ENCODE data around the gene MROH8.

Gene MROH8

GRCh38 chr20:37193821-37194220 lies 14.5 kb upstream of the MROH8 start:
- Histone ChIP-seq H3K4me2 (ENCODE audit: low read depth, low read length) (no peak overlapping the region), H3F3A (ENCODE audit: insufficient read depth, low read length) (peaks cover 17% of the 10 kb centered on the region), H3K4me3 (ENCODE audit: low read length) (no peak overlapping the region), H3K9me3 (replicated peaks; ENCODE audit: insufficient read depth, low read length) (no peaks in the 10 kb centered on the region), H3K27ac (ENCODE audit: low read length) (no peak overlapping the region), H4K20me1 (ENCODE audit: insufficient read depth, low read length) (peaks cover 75% of the 10 kb centered on the region), H2AFZ (ENCODE audit: low read length) (no peak overlapping the region), H3K36me3 (replicated peaks; ENCODE audit: insufficient read depth, low read length) (0 out of 2 replicates have a peak, but pooled peaks cover 7% of the 10 kb centered on the region), H3K4me1 (ENCODE audit: low read length) (peaks cover 25% of the 10 kb centered on the region), H3K9ac (ENCODE audit: low read length) (no peak overlapping the region), H3K27me3 (replicated peaks; ENCODE audit: insufficient read depth, low read length) (no peaks in the 10 kb centered on the region), H3K79me2 (ENCODE audit: low read length) (peaks cover 100% of the 10 kb centered on the region), H3K9me2 (replicated peaks; ENCODE audit: insufficient read depth, low read length) (no peaks in the 10 kb centered on the region)
- no peak for DNase-seq
- TF ChIP-seq EZH2phosphoT487 (IDR thresholded peaks at IDR 0.05; ENCODE audit: low read length), result no peak
- TF ChIP-seq, protein P1, sequence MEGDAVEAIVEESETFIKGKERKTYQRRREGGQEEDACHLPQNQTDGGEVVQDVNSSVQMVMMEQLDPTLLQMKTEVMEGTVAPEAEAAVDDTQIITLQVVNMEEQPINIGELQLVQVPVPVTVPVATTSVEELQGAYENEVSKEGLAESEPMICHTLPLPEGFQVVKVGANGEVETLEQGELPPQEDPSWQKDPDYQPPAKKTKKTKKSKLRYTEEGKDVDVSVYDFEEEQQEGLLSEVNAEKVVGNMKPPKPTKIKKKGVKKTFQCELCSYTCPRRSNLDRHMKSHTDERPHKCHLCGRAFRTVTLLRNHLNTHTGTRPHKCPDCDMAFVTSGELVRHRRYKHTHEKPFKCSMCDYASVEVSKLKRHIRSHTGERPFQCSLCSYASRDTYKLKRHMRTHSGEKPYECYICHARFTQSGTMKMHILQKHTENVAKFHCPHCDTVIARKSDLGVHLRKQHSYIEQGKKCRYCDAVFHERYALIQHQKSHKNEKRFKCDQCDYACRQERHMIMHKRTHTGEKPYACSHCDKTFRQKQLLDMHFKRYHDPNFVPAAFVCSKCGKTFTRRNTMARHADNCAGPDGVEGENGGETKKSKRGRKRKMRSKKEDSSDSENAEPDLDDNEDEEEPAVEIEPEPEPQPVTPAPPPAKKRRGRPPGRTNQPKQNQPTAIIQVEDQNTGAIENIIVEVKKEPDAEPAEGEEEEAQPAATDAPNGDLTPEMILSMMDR (IDR thresholded peaks at IDR 0.05; ENCODE audit: low read length), result no peak
- no peak for TF ChIP-seq EZH2 (optimal IDR thresholded peaks at IDR 0.05; ENCODE audit: low read depth, low read length)

GRCh38 chr20:37193226-37193625 lies 13.9 kb upstream of the MROH8 start:
- no peak overlapping the region for H3K4me3 ChIP-seq (ENCODE audit: low read length)
- no peak overlapping the region for H3K27ac ChIP-seq (ENCODE audit: low read length)
- no peak for DNase-seq
- 0 out of 2 replicates have a peak, but pooled peaks cover 6% of the 10 kb centered on the region for H3K36me3 ChIP-seq (replicated peaks; ENCODE audit: insufficient read depth, low read length)
- H3F3A ChIP-seq (ENCODE audit: insufficient read depth, low read length), result peaks cover 21% of the 10 kb centered on the region
- TF ChIP-seq EZH2phosphoT487 (IDR thresholded peaks at IDR 0.05; ENCODE audit: low read length) (no peak), EZH2 (optimal IDR thresholded peaks at IDR 0.05; ENCODE audit: low read depth, low read length) (no peak)
- TF ChIP-seq, protein P1 (IDR thresholded peaks at IDR 0.05; ENCODE audit: low read length), result no peak
- no peak overlapping the region for H2AFZ ChIP-seq (ENCODE audit: low read length)
- H3K79me2 ChIP-seq (ENCODE audit: low read length), result peaks cover 100% of the 10 kb centered on the region
- H3K4me2 ChIP-seq (ENCODE audit: low read depth, low read length), result no peak overlapping the region
- H3K4me1 ChIP-seq (ENCODE audit: low read length), result peaks cover 26% of the 10 kb centered on the region
- peaks cover 78% of the 10 kb centered on the region for H4K20me1 ChIP-seq (ENCODE audit: insufficient read depth, low read length)
- no peaks in the 10 kb centered on the region for H3K9me2 ChIP-seq (replicated peaks; ENCODE audit: insufficient read depth, low read length)
- no peaks in the 10 kb centered on the region for H3K9me3 ChIP-seq (replicated peaks; ENCODE audit: insufficient read depth, low read length)
- no peaks in the 10 kb centered on the region for H3K27me3 ChIP-seq (replicated peaks; ENCODE audit: insufficient read depth, low read length)
- H3K9ac ChIP-seq (ENCODE audit: low read length), result no peak overlapping the region

- DNase-seq, result peak; percentile 84
- Histone ChIP-seq H3K79me2 (ENCODE audit: low read length) (peaks cover 98% of the 10 kb centered on the region), H4K20me1 (ENCODE audit: insufficient read depth, low read length) (peaks cover 76% of the 10 kb centered on the region), H3K4me3 (ENCODE audit: low read length) (no peak overlapping the region), H3K9me2 (replicated peaks; ENCODE audit: insufficient read depth, low read length) (no peaks in the 10 kb centered on the region), H3K4me2 (ENCODE audit: low read depth, low read length) (no peak overlapping the region), H3F3A (ENCODE audit: insufficient read depth, low read length) (peaks cover 21% of the 10 kb centered on the region), H3K27me3 (replicated peaks; ENCODE audit: insufficient read depth, low read length) (no peaks in the 10 kb centered on the region), H3K9me3 (replicated peaks; ENCODE audit: insufficient read depth, low read length) (no peaks in the 10 kb centered on the region), H3K4me1 (ENCODE audit: low read length) (peaks cover 26% of the 10 kb centered on the region), H3K9ac (ENCODE audit: low read length) (no peak overlapping the region), H3K27ac (ENCODE audit: low read length) (no peak overlapping the region), H3K36me3 (replicated peaks; ENCODE audit: insufficient read depth, low read length) (0 out of 2 replicates have a peak, but pooled peaks cover 4% of the 10 kb centered on the region), H2AFZ (ENCODE audit: low read length) (no peak overlapping the region)
- TF ChIP-seq EZH2 (optimal IDR thresholded peaks at IDR 0.05; ENCODE audit: low read depth, low read length), result no peak
- TF ChIP-seq, protein P1 (IDR thresholded peaks at IDR 0.05; ENCODE audit: low read length), result peak; percentile 93
- no peak for TF ChIP-seq EZH2phosphoT487 (IDR thresholded peaks at IDR 0.05; ENCODE audit: low read length)
Measured at GRCh38 chr20:37192137-37192854, 12.9 kb upstream of the MROH8 start.
